HEK293 (cell line): ENCODE measurements around the gene PEX3.

Source experiments
- GLIS1 ChIP-seq: fragments of 450-650 bp; formaldehyde crosslinking; IDR thresholded peaks from 2 replicates; pipeline ENCODE4 v1.5.1; 2016; ENCODE audit warnings: missing biosample characterization, missing genetic modification characterization
- KLF7 ChIP-seq: fragments of 450-650 bp; formaldehyde crosslinking; IDR thresholded peaks from 2 replicates; pipeline ENCODE4 v1.5.1; 2016; ENCODE audit warnings: missing biosample characterization, missing genetic modification characterization, borderline replicate concordance
- RBAK ChIP-seq: fragments of 450-650 bp; formaldehyde crosslinking; IDR thresholded peaks from 2 replicates; pipeline ENCODE4 v1.5.1; 2016; ENCODE audit warnings: missing biosample characterization, missing genetic modification characterization
- SP7 ChIP-seq: fragments of 450-650 bp; formaldehyde crosslinking; IDR thresholded peaks from 2 replicates; pipeline ENCODE4 v1.5.1; 2016; ENCODE audit warnings: missing biosample characterization, missing genetic modification characterization
- TRIM28 ChIP-seq: IDR thresholded peaks from 2 replicates; pipeline ENCODE4 v1.6.1; 2011; ENCODE audit warnings: low read length, control low read depth, borderline replicate concordance
- YY1 ChIP-seq: fragments of 450-650 bp; formaldehyde crosslinking; IDR thresholded peaks from 2 replicates; pipeline ENCODE4 v1.5.1; 2018; ENCODE audit warnings: missing biosample characterization, missing genetic modification characterization
- ZBTB8A ChIP-seq: fragments of 450-650 bp; formaldehyde crosslinking; IDR thresholded peaks from 2 replicates; pipeline ENCODE4 v1.5.1; 2016; ENCODE audit warnings: missing biosample characterization, missing genetic modification characterization
- ZFHX2 ChIP-seq: fragments of 450-650 bp; formaldehyde crosslinking; conservative IDR thresholded peaks from 2 replicates; pipeline ENCODE4 v1.5.1; 2016; ENCODE audit warnings: missing biosample characterization, missing genetic modification characterization
- ZNF155 ChIP-seq: fragments of 450-650 bp; formaldehyde crosslinking; IDR thresholded peaks from 2 replicates; pipeline ENCODE4 v1.5.1; 2016; ENCODE audit warnings: missing biosample characterization, missing genetic modification characterization
- ZNF350 ChIP-seq: fragments of 450-650 bp; formaldehyde crosslinking; IDR thresholded peaks from 2 replicates; pipeline ENCODE4 v1.5.0; 2017; ENCODE audit warnings: missing biosample characterization, mild to moderate bottlenecking, missing genetic modification characterization
- ZNF354C ChIP-seq: fragments of 450-650 bp; formaldehyde crosslinking; IDR thresholded peaks from 2 replicates; pipeline ENCODE4 v1.5.1; 2016; ENCODE audit warnings: missing biosample characterization, missing genetic modification characterization, low read depth, borderline replicate concordance
- ZNF433 ChIP-seq: fragments of 450-650 bp; formaldehyde crosslinking; IDR thresholded peaks from 2 replicates; pipeline ENCODE4 v1.5.1; 2016; ENCODE audit warnings: missing biosample characterization, missing genetic modification characterization, low read depth
- ZNF560 ChIP-seq: fragments of 450-650 bp; formaldehyde crosslinking; IDR thresholded peaks from 2 replicates; pipeline ENCODE4 v1.5.1; 2017; ENCODE audit warnings: missing biosample characterization, missing genetic modification characterization, borderline replicate concordance
- ZNF580 ChIP-seq: fragments of 450-650 bp; formaldehyde crosslinking; IDR thresholded peaks from 2 replicates; pipeline ENCODE4 v1.5.1; 2016; ENCODE audit warnings: missing biosample characterization, missing genetic modification characterization
- ZNF610 ChIP-seq: fragments of 450-650 bp; formaldehyde crosslinking; IDR thresholded peaks from 2 replicates; pipeline ENCODE4 v1.5.1; 2016; ENCODE audit warnings: missing biosample characterization, missing genetic modification characterization, borderline replicate concordance
- ZNF621 ChIP-seq: fragments of 450-650 bp; formaldehyde crosslinking; IDR thresholded peaks from 2 replicates; pipeline ENCODE4 v1.5.1; 2017; ENCODE audit warnings: missing biosample characterization, missing genetic modification characterization
- ZNF629 ChIP-seq: fragments of 450-650 bp; formaldehyde crosslinking; IDR thresholded peaks from 2 replicates; pipeline ENCODE4 v1.5.1; 2017; ENCODE audit warnings: missing biosample characterization, missing genetic modification characterization
- ZNF639 ChIP-seq: fragments of 450-650 bp; formaldehyde crosslinking; IDR thresholded peaks from 2 replicates; pipeline ENCODE4 v1.5.1; 2016; ENCODE audit warnings: missing biosample characterization, missing genetic modification characterization
- ZNF654 ChIP-seq: fragments of 450-650 bp; formaldehyde crosslinking; IDR thresholded peaks from 2 replicates; pipeline ENCODE4 v1.5.1; 2016; ENCODE audit warnings: low read depth, missing biosample characterization, missing genetic modification characterization
- ZNF658 ChIP-seq: fragments of 450-650 bp; formaldehyde crosslinking; IDR thresholded peaks from 2 replicates; pipeline ENCODE4; 2016; ENCODE audit warnings: missing biosample characterization, missing genetic modification characterization
- ZSCAN18 ChIP-seq: fragments of 450-650 bp; formaldehyde crosslinking; IDR thresholded peaks from 2 replicates; pipeline ENCODE4 v1.5.1; 2016; ENCODE audit warnings: missing biosample characterization, missing genetic modification characterization
- TF ChIP-seq, protein P1 (sequence below): fragments of 450-650 bp; formaldehyde crosslinking; IDR thresholded peaks from 2 replicates; pipeline ENCODE4 v1.5.1; 2016; ENCODE audit warnings: missing biosample characterization, missing genetic modification characterization, borderline replicate concordance
- TF ChIP-seq, protein P2 (sequence below): fragments of 450-650 bp; formaldehyde crosslinking; IDR thresholded peaks from 2 replicates; pipeline ENCODE4 v1.5.1; 2016; ENCODE audit warnings: missing biosample characterization, missing genetic modification characterization
- TF ChIP-seq, protein P3 (sequence below): fragments of 450-650 bp; formaldehyde crosslinking; optimal IDR thresholded peaks from 2 replicates; pipeline ENCODE3; 2016; ENCODE audit warnings: missing biosample characterization, mild to moderate bottlenecking, missing genetic modification characterization
- TF ChIP-seq, protein P4 (sequence below): fragments of 450-650 bp; formaldehyde crosslinking; conservative IDR thresholded peaks from 2 replicates; pipeline ENCODE4 v1.5.1; 2016; ENCODE audit warnings: low read depth, missing biosample characterization, missing genetic modification characterization

PEX3 gene

DNA sequence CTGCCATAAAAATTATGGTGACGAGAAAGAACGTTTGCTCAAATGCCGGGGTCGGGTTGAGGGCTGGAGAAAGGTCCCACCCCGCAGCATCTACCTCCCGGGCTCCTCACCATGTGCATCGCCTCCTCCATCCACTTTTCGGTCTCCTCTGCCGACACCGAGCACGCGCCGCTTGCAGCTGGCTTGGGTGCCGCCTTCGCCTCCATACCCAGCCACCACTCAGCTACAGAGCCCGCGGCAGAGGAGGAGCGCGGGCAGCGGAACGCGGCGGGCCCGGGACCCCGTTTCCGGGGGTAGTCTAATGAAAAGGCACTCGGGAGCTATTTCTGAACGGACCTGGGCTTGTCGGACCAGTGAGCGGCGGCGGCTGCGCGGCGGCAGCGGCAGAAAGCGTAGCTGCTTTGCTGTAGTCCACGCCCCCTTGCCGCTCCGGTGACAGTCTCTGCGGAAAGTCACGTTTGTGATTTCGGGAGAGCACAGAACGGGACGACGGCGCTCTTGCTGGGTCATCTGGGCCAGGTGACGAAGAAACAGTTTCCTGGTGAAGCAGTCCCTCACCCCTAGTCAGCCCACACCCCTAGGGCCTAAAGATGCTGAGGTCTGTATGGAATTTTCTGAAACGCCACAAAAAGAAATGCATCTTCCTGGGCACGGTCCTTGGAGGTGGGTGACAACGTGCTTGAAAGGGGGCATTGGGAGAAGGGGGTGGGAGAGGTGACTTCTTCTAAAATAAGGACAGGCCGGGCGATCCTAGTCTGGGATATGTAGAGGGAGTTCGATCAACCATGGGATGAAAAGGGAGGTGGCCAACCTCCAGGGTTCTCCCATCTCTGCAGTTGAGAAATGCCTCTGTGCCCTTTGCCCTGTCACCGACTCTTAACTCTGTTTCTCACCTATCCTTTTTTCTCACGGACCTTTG, at the start of gene PEX3, which contains the start of gene ADAT2 (continued):
- TF ChIP-seq, protein P1, sequence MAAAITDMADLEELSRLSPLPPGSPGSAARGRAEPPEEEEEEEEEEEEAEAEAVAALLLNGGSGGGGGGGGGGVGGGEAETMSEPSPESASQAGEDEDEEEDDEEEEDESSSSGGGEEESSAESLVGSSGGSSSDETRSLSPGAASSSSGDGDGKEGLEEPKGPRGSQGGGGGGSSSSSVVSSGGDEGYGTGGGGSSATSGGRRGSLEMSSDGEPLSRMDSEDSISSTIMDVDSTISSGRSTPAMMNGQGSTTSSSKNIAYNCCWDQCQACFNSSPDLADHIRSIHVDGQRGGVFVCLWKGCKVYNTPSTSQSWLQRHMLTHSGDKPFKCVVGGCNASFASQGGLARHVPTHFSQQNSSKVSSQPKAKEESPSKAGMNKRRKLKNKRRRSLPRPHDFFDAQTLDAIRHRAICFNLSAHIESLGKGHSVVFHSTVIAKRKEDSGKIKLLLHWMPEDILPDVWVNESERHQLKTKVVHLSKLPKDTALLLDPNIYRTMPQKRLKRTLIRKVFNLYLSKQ (tag by site-specific recombination) = peak; percentile 78; the same call in 1 of the 2 replicates
- TF ChIP-seq KLF7 (tag by site-specific recombination) (peak; percentile 97), ZNF155 (no peak), ZFHX2 (tag by site-specific recombination) (peak; percentile 53), ZNF621 (tag by site-specific recombination) (no peak), SP7 (peak; percentile 96), ZNF658 (tag by site-specific recombination) (no peak), GLIS1 (tag by site-specific recombination) (no peak), ZNF433 (tag by site-specific recombination) (0 out of 2 replicates have a peak, but pooled peaks have one; percentile 20), ZNF354C (tag by site-specific recombination) (no peak), ZSCAN18 (tag by site-specific recombination) (peak; percentile 85; the same call in 1 of the 2 replicates), RBAK (tag by site-specific recombination) (no peak; the same call in 1 of the 2 replicates), ZNF629 (tag by site-specific recombination) (peak; percentile 93), ZNF610 (peak; percentile 99), ZNF580 (tag by site-specific recombination) (peak; percentile 97), ZNF560 (0 out of 2 replicates have a peak, but pooled peaks have one; percentile 26), ZNF639 (tag by site-specific recombination) (peak; percentile 100), ZNF350 (tag by site-specific recombination) (peak; percentile 91), TRIM28 (peak; percentile 87; the same call in 1 of the 2 replicates), ZNF654 (tag by site-specific recombination) (no peak; the same call in 1 of the 2 replicates), ZBTB8A (tag by site-specific recombination) (0 out of 2 replicates have a peak, but pooled peaks have one; percentile 66), YY1 (tag by site-specific recombination) (peak; percentile 95)
- TF ChIP-seq, protein P2, sequence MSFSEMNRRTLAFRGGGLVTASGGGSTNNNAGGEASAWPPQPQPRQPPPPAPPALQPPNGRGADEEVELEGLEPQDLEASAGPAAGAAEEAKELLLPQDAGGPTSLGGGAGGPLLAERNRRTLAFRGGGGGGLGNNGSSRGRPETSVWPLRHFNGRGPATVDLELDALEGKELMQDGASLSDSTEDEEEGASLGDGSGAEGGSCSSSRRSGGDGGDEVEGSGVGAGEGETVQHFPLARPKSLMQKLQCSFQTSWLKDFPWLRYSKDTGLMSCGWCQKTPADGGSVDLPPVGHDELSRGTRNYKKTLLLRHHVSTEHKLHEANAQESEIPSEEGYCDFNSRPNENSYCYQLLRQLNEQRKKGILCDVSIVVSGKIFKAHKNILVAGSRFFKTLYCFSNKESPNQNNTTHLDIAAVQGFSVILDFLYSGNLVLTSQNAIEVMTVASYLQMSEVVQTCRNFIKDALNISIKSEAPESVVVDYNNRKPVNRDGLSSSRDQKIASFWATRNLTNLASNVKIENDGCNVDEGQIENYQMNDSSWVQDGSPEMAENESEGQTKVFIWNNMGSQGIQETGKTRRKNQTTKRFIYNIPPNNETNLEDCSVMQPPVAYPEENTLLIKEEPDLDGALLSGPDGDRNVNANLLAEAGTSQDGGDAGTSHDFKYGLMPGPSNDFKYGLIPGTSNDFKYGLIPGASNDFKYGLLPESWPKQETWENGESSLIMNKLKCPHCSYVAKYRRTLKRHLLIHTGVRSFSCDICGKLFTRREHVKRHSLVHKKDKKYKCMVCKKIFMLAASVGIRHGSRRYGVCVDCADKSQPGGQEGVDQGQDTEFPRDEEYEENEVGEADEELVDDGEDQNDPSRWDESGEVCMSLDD (tag by site-specific recombination) = peak; percentile 69
- TF ChIP-seq, protein P3, sequence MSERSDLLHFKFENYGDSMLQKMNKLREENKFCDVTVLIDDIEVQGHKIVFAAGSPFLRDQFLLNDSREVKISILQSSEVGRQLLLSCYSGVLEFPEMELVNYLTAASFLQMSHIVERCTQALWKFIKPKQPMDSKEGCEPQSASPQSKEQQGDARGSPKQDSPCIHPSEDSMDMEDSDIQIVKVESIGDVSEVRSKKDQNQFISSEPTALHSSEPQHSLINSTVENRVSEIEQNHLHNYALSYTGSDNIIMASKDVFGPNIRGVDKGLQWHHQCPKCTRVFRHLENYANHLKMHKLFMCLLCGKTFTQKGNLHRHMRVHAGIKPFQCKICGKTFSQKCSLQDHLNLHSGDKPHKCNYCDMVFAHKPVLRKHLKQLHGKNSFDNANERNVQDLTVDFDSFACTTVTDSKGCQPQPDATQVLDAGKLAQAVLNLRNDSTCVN (tag by site-specific recombination) = peak; percentile 89
- TF ChIP-seq, protein P4, sequence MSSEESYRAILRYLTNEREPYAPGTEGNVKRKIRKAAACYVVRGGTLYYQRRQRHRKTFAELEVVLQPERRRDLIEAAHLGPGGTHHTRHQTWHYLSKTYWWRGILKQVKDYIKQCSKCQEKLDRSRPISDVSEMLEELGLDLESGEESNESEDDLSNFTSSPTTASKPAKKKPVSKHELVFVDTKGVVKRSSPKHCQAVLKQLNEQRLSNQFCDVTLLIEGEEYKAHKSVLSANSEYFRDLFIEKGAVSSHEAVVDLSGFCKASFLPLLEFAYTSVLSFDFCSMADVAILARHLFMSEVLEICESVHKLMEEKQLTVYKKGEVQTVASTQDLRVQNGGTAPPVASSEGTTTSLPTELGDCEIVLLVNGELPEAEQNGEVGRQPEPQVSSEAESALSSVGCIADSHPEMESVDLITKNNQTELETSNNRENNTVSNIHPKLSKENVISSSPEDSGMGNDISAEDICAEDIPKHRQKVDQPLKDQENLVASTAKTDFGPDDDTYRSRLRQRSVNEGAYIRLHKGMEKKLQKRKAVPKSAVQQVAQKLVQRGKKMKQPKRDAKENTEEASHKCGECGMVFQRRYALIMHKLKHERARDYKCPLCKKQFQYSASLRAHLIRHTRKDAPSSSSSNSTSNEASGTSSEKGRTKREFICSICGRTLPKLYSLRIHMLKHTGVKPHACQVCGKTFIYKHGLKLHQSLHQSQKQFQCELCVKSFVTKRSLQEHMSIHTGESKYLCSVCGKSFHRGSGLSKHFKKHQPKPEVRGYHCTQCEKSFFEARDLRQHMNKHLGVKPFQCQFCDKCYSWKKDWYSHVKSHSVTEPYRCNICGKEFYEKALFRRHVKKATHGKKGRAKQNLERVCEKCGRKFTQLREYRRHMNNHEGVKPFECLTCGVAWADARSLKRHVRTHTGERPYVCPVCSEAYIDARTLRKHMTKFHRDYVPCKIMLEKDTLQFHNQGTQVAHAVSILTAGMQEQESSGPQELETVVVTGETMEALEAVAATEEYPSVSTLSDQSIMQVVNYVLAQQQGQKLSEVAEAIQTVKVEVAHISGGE (tag by site-specific recombination) = peak; percentile 100
